SU-DHL-6 (cell line): ENCODE results near the gene NAA38.
A peak's percentile ranks its signal among the peaks of the same experiment; 100 is the strongest.

ENCODE experiments used
- H2AFZ ChIP-seq: fragments of 200-600 bp; sonication (generic); 2 replicates; pipeline ENCODE4 v1.6.1; 2014; ENCODE audit warnings: low read depth, mild to moderate bottlenecking, moderate library complexity, mixed read lengths, antibody characterized with exemption, low read length; ENCODE audit not compliant: severe bottlenecking
- H3F3A ChIP-seq: fragments of 200-600 bp; shearing (Covaris generic); 2 replicates; pipeline ENCODE4 v1.6.0; 2016; ENCODE audit warnings: antibody characterized with exemption, mild to moderate bottlenecking; ENCODE audit not compliant: insufficient read depth
- H3K27ac ChIP-seq: fragments of 200-600 bp; sonication (generic); 2 replicates; pipeline ENCODE4 v1.5.1; 2016; ENCODE audit warnings: low read depth, mild to moderate bottlenecking, low read length, moderate library complexity, mixed read lengths
- H3K27me3 ChIP-seq: fragments of 200-600 bp; sonication (generic), shearing (Covaris generic); 2 replicates; pipeline ENCODE4 v1.6.0; 2014; ENCODE audit warnings: mild to moderate bottlenecking, low read length
- H3K36me3 ChIP-seq: fragments of 200-600 bp; sonication (generic); 2 replicates; pipeline ENCODE4 v1.6.1; 2014; ENCODE audit warnings: mild to moderate bottlenecking, low read length, mixed read lengths
- H3K4me2 ChIP-seq: fragments of 300-600, 200-600 bp; shearing (Covaris generic), sonication (generic); 2 replicates; pipeline ENCODE4 v1.6.0; 2014; ENCODE audit warnings: low read length, low read depth, mild to moderate bottlenecking; ENCODE audit not compliant: poor library complexity, severe bottlenecking
- H3K4me3 ChIP-seq: fragments of 200-600 bp; sonication (generic); 2 replicates; pipeline ENCODE4 v1.5.1; 2014; ENCODE audit warnings: antibody characterized with exemption, low read length, mild to moderate bottlenecking, mixed read lengths; ENCODE audit not compliant: insufficient read depth, poor library complexity, severe bottlenecking
- H3K79me2 ChIP-seq: fragments of 200-600 bp; sonication (generic); 2 replicates; pipeline ENCODE4 v1.6.1; 2014; ENCODE audit warnings: mild to moderate bottlenecking, low read length, moderate library complexity; ENCODE audit not compliant: insufficient read depth
- H3K9ac ChIP-seq: fragments of 200-600 bp; sonication (generic); 2 replicates; pipeline ENCODE4 v1.7.0; 2014; ENCODE audit warnings: mild to moderate bottlenecking, low read length
- H3K9me2 ChIP-seq: fragments of 200-600 bp; sonication (generic); replicated peaks from 2 replicates; pipeline ENCODE4 v1.6.1; 2014; ENCODE audit warnings: low read length; ENCODE audit not compliant: insufficient read depth
- H3K9me3 ChIP-seq: fragments of 200-600 bp; sonication (generic); 2 replicates; pipeline ENCODE4 v1.6.1; 2014; ENCODE audit warnings: low read length, mixed read lengths; ENCODE audit not compliant: insufficient read depth
- H4K20me1 ChIP-seq: fragments of 200-600 bp; sonication (generic); 2 replicates; pipeline ENCODE4 v1.6.1; 2014; ENCODE audit warnings: low read depth, mild to moderate bottlenecking, antibody characterized with exemption, low read length, moderate library complexity, mixed read lengths
- CTCF ChIP-seq: fragments of 200-600 bp; sonication (generic); IDR thresholded peaks from one replicate; pipeline ENCODE4 v1.5.1; 2017; ENCODE audit warnings: antibody characterized with exemption, mild to moderate bottlenecking, low read length, moderate library complexity; ENCODE audit not compliant: insufficient read depth, poor library complexity, severe bottlenecking
- EZH2phosphoT487 ChIP-seq: fragments of 200-600 bp; sonication (generic), shearing (Covaris generic); conservative IDR thresholded peaks from 2 replicates; pipeline ENCODE4 v1.6.1; 2018; ENCODE audit warnings: mild to moderate bottlenecking, antibody characterized with exemption, low read length, moderate library complexity, mixed read lengths

NAA38 gene

GRCh38 chr17:7846063-7846735 is 11.2 kb downstream of the NAA38 start:
- Histone ChIP-seq H3K9me3 (no peaks in the 10 kb centered on the region), H4K20me1 (no peaks in the 10 kb centered on the region), H3K36me3 (no peaks in the 10 kb centered on the region), H3K4me2 (no peak overlapping the region), H2AFZ (no peak overlapping the region), H3F3A (peaks cover 28% of the 10 kb centered on the region), H3K27me3 (no peaks in the 10 kb centered on the region), H3K9ac (no peak overlapping the region), H3K4me3 (no peak overlapping the region), H3K9me2 (no peaks in the 10 kb centered on the region), H3K27ac (no peak overlapping the region), H3K79me2 (peaks cover 17% of the 10 kb centered on the region; the same call in 1 of the 2 replicates)
- TF ChIP-seq CTCF = no peak
- TF ChIP-seq EZH2phosphoT487 = no peak

- Histone ChIP-seq H2AFZ (no peak overlapping the region), H3K79me2 (peaks cover 17% of the 10 kb centered on the region; the same call in 1 of the 2 replicates)
These were observed 11.8 kb downstream of the NAA38 start for GRCh38 chr17:7845359-7846062.

GRCh38 chr17:7844292-7845154 is 12.8 kb downstream of the NAA38 start:
- no peaks in the 10 kb centered on the region for H3K27me3 ChIP-seq

More at GRCh38 chr17:7845359-7846062, 11.8 kb downstream of the NAA38 start:
- Histone ChIP-seq H3K36me3 (no peaks in the 10 kb centered on the region), H4K20me1 (no peaks in the 10 kb centered on the region), H3K27ac (peak overlapping the region; percentile 22), H3K9ac (peak overlapping the region; percentile 80), H3K4me3 (peak overlapping the region; percentile 76), H3K9me2 (no peaks in the 10 kb centered on the region), H3K4me2 (peak overlapping the region; percentile 92), H3K27me3 (no peaks in the 10 kb centered on the region), H3F3A (peaks cover 32% of the 10 kb centered on the region), H3K9me3 (no peaks in the 10 kb centered on the region)
- no peak for TF ChIP-seq CTCF
- no peak for TF ChIP-seq EZH2phosphoT487

More at GRCh38 chr17:7844292-7845154, 12.8 kb downstream of the NAA38 start:
- H4K20me1 ChIP-seq = no peaks in the 10 kb centered on the region
- H3K4me3 ChIP-seq = peak overlapping the region; percentile 76
- peak overlapping the region; percentile 80 for H3K9ac ChIP-seq
- no peak overlapping the region for H2AFZ ChIP-seq
- H3K79me2 ChIP-seq = peaks cover 17% of the 10 kb centered on the region; the same call in 1 of the 2 replicates
- H3K4me2 ChIP-seq = peak overlapping the region; percentile 92
- H3K36me3 ChIP-seq = no peaks in the 10 kb centered on the region
- peaks cover 32% of the 10 kb centered on the region for H3F3A ChIP-seq
- no peaks in the 10 kb centered on the region for H3K9me3 ChIP-seq
- H3K27ac ChIP-seq = peak overlapping the region; percentile 94
- no peaks in the 10 kb centered on the region for H3K9me2 ChIP-seq
- no peak for TF ChIP-seq CTCF
- TF ChIP-seq EZH2phosphoT487 = no peak
